SKM-1 (cell line): ENCODE data around the gene CORO6.
A peak's percentile ranks its signal among the peaks of the same experiment; 100 is the strongest.

Experiments used
- DNase-seq: peaks from one replicate; lab custom pipeline; 2025; ENCODE audit not compliant: unreplicated experiment; lab: John Stamatoyannopoulos, UW

CORO6 gene

DNA sequence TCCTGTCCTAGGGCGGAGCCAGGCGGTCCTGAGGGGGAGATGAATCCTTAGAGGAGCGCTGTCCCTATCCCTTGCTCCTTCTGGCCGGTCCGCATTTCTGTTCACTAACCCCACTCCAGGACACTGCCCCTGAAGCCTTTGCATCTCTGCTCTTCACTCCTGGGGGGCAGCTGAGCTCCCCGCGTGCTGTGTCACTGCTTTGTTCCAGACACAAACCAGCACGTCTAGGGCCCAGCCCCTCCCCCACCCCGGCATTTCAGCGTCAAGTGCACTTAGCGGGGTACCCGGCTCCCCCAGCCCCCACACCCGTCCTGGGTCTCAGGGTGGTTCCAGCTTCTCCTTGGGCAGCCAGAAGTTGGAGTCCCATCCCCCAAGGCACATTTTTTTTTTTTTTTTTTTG lies 8.9 kb downstream of the CORO6 start:
- no peak for DNase-seq

DNA sequence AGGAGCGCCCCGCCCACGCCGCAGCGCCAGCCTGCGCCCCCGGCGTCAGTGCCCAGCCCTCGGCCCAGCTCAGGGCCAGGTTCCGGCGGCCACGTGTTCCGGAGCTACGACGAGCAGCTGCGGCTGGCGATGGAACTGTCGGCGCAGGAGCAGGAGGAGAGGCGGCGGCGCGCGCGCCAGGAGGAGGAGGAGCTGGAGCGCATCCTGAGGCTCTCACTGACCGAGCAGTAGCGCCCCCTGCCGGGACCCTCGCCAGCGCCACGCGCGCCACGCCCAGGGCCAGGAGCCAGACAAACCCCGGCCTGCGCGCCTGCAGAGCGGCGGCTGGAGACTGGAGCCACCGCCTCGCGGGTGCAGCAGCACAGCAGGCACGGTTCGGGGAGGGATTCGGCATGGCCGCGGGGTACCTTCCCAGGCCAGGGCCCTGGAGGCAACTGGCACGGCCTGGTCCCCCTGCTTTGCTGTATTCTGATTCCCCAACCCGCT lies 9.3 kb downstream of the CORO6 start:
- peak; percentile 83 for DNase-seq

DNA sequence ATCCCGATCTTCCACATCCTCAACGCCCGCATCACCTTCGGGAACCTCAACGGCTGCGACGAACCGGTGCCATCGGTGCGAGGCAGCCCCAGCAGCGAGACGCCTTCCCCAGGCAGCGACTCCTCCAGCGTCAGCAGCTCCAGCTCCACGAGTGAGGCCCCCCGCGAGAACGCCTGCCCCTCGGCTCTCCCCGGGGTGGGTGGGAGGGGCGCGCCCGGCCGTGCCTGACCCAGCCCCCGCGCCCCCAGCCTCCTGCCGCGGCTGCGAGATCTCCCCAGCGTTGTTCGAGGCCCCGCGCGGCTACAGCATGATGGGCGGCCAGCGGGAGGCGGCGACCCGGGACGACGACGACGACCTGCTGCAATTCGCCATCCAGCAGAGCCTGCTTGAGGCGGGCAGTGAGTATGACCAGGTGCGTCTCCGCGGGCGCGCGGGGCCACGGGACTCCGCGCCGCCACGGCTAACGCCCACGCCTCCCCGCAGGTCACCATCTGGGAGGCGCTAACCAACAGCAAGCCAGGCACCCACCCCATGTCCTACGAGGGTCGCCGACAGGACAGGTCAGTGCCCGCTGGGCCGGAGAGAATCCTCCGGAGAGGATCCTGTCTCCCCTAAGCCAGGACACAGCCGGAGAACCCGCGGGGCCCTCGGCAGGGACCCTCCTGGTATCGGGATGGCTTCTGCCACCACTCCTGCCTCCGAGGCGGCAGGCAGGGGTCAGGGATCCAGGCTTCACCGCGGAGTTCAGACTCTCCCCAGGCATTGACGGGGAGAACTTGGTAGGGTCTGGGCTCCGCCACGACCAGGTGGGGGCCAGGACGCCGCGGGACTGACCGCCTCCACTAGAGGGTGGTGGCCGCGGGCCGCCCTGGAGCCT lies 10.1 kb downstream of the CORO6 start:
- DNase-seq: no peak

- DNase-seq: no peak
Observed at GRCh38 chr17:29612094-29612403, 10.7 kb downstream of the CORO6 start.

- DNase-seq: no peak
Observed at GRCh38 chr17:29611351-29612093, 11.2 kb downstream of the CORO6 start.

DNA sequence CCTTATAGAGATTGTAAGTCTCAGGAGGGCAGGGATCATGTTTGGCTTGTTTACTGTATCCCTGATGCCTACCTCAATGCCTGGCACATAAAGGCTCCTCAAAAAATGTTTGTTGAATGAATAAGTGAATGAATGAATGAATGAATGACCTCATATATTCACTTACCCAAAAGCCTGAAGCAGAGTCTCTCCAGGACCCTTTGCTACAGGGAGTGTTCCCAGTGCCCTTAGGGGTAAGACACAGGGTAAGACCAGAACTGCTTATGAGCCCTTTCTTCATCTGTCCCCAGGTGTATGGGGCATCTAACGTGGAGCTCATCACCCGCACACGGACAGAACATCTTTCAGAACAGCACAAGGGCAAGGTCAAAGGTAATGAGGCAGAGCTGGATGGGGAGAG lies 12.3 kb downstream of the CORO6 start:
- DNase-seq: no peak

GRCh38 chr17:29608986-29609385 lies 13.7 kb downstream of the CORO6 start:
- no peak for DNase-seq

- DNase-seq: no peak
Observed at GRCh38 chr17:29607557-29608195, 15.0 kb downstream of the CORO6 start.

- DNase-seq: no peak
Observed at GRCh38 chr17:29603109-29603674, 19.5 kb downstream of the CORO6 start.

GRCh38 chr17:29597361-29598172 lies 25.1 kb downstream of the CORO6 start:
- DNase-seq: no peak

DNA sequence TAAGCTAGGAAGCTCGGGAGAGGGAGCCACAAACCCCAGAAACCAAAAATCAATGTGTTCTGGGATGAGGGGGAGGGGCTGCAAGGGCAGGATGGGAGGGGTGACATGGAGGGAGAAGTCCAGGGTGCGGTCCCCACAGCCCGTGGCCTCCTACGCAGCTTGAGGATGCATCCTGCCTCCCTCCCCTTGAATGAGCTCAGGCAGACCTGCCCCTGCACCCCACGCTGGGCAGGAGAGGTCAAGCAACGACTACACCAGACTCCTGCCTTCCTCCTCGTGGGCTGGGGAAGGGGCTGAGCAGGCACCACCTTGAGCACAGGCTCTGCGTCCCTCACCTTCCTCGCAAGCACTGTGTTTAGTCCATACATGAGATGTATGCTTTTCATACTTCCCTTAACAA lies 25.9 kb downstream of the CORO6 start:
- no peak for DNase-seq

- DNase-seq: no peak
Observed at GRCh38 chr17:29595943-29596774, 26.6 kb downstream of the CORO6 start.

GRCh38 chr17:29595107-29595942 lies 27.4 kb downstream of the CORO6 start:
- DNase-seq: no peak

GRCh38 chr17:29594519-29595090 lies 28.1 kb downstream of the CORO6 start:
- DNase-seq: no peak

DNA sequence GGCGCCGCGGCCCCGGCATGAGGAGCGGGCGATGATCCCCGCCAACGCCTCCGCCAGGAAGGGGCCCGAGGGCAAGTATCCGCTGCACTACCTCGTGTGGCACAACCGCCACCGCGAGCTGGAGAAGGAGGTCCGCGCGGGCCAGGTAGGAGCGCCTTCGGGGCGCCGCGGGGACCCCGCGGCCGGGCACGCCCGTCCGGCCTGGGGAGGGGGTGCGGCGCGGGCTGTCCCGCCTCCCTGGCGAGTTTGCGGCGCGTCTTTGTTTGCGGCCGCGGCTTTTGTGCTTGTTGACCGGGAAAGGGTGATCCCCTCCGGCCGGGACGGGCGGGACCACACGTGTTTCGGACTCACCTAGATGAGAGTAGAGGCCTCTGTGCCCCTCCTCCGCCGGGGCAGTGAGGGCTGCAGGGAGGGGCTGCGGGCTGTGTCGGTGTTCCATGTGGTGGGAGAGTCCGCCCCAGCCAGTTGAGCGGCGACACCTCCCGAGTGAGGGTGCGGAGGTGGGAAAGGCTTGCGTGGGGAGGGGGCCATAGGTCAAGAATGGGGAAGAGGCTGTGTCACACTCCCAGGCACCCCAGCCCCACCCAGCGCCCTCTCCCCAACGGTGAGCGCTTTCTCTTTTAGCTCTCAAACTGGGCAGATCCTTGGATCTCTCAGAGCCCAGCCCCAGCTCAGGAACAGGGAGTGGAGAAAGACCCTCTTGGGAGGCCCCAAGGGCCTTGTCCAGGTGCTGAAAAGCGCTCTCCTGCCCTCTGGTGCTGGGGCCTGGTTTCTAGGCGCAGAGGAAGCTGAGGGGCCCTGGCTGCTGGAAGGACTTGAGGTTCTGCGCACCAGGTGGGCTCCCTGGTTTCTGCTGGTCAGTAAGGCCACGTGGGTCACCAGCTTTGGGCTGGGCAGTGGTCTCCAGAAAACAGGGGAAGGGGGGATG lies 28.9 kb downstream of the CORO6 start:
- no peak for DNase-seq

- DNase-seq: no peak
Observed at GRCh38 chr17:29592850-29593551, 29.7 kb downstream of the CORO6 start, which contains the start of gene ANKRD13B. ANKRD13B (plus strand) TSS chr17:29593132; CDS start chr17:29593622, 490 bp downstream.
